Activated T-helper 1 cell treated with anti-CD3 and anti-CD28 coated beads, Interleukin-2, amount 50 U/mL, for 16 hours (primary cell): ENCODE data around the gene PROSER2.
"Not testable (repeated sequence)": the region's sequence is repeated elsewhere in the genome, so short reads cannot be mapped to it uniquely, and the experiment has no call there.

Experiments
- DNase-seq, 2 donors: peaks; one replicate each; pipeline ENCODE4 v3.0.0-alpha.2; 2020; ENCODE audit warnings: low read depth in 1 of 2, low spot score in 1 of 2

PROSER2 gene

GRCh38 chr10:11835061-11835460, 11.9 kb downstream of the PROSER2 start:
- no peak for DNase-seq

- DNase-seq, result no peak
These were observed 12.5 kb downstream of the PROSER2 start for GRCh38 chr10:11835704-11836103.

GRCh38 chr10:11837372-11838161, 14.4 kb downstream of the PROSER2 start:
- no peak for DNase-seq

- DNase-seq, result no peak
These were observed 15.2 kb downstream of the PROSER2 start for GRCh38 chr10:11838298-11838852.

GRCh38 chr10:11841375-11841774, 18.2 kb downstream of the PROSER2 start:
- DNase-seq, result no peak

- no peak for DNase-seq
These were observed 19.3 kb downstream of the PROSER2 start for GRCh38 chr10:11842411-11842810.

GRCh38 chr10:11845113-11845512, 22.0 kb downstream of the PROSER2 start:
- no peak for DNase-seq

- no peak for DNase-seq
These were observed 23.4 kb downstream of the PROSER2 start for GRCh38 chr10:11846542-11846941.

GRCh38 chr10:11849277-11849676, 26.1 kb downstream of the PROSER2 start:
- DNase-seq, result no peak

- DNase-seq, result no peak
These were observed 26.8 kb downstream of the PROSER2 start for GRCh38 chr10:11849911-11850310.

GRCh38 chr10:11851910-11852309, 28.8 kb downstream of the PROSER2 start:
- no peak for DNase-seq

- not testable (repeated sequence) for DNase-seq
These were observed 29.5 kb downstream of the PROSER2 start for GRCh38 chr10:11852637-11853036.

GRCh38 chr10:11853468-11853867, 30.3 kb downstream of the PROSER2 start:
- no peak for DNase-seq

GRCh38 chr10:11854301-11854700, 31.1 kb downstream of the PROSER2 start:
- DNase-seq, result no peak

- DNase-seq, result no peak
These were observed 32.9 kb downstream of the PROSER2 start for GRCh38 chr10:11856089-11856488.

- no peak for DNase-seq
These were observed 33.5 kb downstream of the PROSER2 start for GRCh38 chr10:11856678-11857077.

GRCh38 chr10:11858093-11858492, 34.9 kb downstream of the PROSER2 start:
- no peak for DNase-seq

- no peak for DNase-seq
These were observed 38.2 kb downstream of the PROSER2 start for GRCh38 chr10:11861341-11861740.

GRCh38 chr10:11861811-11862428, 38.8 kb downstream of the PROSER2 start:
- no peak for DNase-seq

GRCh38 chr10:11863353-11864109, 40.4 kb downstream of the PROSER2 start:
- no peak for DNase-seq

- DNase-seq, result no peak
These were observed 41.6 kb downstream of the PROSER2 start for GRCh38 chr10:11864727-11865126.

- DNase-seq, result no peak
These were observed 42.4 kb downstream of the PROSER2 start for GRCh38 chr10:11865561-11865960.
